Measurements from ENCODE around the gene TAF15.

Gene TAF15

DNA sequence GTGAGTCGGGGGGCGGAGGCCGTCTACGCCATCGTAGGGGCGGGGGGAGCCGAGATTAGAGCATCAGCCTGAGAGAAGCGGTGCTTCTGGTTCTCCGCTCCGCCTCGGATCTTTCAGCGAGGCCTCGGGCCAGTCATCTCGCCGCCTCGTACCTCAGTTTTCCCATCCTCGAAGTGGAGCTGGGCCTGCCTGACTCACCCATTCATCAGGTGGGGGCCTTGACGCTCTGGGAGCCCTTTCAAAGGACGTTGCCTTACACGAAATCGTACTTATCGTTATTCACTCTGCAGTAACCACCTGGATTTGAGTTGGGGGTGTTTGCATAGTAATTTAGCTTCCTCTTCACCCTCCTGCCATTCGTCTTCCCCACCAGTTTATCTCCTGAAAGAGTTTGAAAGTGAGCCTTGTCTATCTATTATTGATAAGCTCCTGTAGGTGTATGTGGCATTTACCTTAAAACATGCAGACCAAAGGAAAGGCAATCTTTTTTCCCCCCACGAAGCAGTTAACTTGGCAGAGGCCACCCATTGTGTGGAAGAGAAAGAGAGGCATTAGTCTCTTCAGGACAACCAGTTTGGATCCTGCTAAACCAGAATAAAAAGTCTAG lies 674 bp downstream of the TAF15 start:
- Histone ChIP-seq H3K4me3 (peak overlapping the region; percentile 62 to 93 (median 81)), H3K27ac (peak overlapping the region; percentile 85 to 98 (median 93))

DNA sequence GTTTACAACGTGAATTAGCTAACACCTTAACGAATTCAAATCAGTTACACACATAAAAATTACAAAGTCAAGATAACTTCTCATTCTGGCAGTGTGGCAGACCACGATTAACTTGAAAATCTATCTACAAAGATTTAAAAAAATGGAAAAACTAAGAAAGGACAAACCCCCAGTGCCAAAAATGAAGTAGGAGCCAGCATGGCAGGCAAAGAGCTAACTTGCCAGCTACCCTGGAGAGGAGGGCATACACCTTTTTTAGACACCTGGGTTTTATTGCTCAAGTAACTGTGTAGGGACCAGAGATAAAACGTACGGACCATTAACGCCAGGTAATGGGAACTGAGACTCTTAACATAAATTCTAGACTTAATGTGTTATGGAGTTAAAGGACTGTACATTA lies 2.5 kb downstream of the TAF15 start:
- H3K27ac ChIP-seq: no peak overlapping the region
- no peak overlapping the region for H3K4me3 ChIP-seq

DNA sequence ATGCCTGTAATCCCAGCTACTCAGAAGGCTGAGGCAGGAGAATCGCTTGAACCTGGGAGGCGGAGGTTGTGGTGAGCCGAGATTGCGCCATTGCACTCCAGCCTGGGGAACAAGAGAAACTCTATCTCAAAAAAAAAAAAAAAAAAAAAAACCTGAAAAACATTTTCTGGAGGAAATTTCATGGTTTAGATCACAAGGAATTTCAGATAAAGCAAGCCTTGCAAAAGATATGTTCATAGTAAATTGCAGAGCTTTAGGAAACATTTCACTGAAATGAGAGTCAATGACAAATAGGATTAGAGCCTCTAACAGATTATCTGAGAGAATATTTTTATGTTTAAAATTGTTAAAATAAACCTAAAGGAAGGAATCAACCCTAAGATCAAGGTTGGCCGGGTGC lies 3.2 kb downstream of the TAF15 start:
- H3K4me3 ChIP-seq: no peak overlapping the region
- H3K27ac ChIP-seq: no peak overlapping the region

DNA sequence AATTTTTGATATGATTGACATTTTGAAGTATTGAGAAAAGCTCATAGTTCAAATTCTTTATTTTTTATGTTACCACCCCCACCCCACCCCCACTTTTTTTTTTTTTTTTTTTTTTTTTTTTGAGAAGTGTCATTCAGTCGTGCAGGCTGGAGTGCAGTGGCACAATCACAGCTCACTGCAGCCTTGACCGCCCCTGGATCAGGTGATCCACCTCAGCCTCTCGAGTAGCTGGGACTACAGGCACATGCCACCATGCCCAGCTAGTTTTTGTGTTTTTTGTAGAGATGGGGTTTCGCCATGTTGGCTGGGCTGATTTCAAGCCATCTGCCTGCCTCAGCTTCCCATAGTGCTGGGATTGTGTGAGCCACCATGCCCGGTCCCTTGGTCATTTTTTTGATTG lies 7.4 kb downstream of the TAF15 start:
- Histone ChIP-seq H3K27ac (no peak overlapping the region), H3K4me3 (no peak overlapping the region)

DNA sequence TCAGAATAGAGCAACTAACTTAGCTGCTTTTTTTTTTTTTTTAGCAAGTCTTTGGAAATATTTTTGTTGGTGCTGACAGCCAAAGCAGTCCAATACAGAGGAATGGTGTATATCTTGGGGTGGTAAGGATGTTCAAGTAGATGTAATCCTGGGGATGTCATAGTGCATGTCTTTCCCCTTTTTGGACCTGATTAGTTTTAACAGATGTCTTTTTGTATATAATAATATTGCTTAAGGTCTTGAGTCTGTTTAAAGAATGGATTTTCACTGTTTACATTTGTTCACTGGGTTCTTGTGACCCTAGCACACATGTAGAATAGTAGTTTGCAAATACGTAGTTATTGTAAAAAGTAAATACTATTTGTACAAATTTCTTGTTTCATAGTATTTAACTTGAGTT lies 7.9 kb downstream of the TAF15 start:
- no peak overlapping the region for H3K4me3 ChIP-seq
- no peak overlapping the region for H3K27ac ChIP-seq

DNA sequence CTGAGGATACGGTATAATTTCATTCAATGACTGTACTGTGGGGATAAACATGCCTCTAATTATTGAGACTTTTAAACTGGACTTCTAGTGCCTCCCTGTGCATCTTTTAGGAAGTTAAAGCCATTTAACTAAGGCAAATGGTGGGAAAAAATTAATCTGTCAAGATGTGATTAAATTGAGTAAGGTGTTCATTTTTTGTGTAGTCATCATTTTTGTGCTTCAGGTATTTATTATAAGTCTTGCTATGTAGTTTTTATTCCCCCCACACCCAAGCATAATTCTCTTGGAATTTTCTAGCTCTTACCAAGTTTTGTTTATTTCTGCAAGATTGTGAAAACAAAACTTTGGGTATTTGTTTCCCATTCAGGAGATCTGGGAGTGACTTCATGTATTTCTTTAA lies 10.2 kb downstream of the TAF15 start:
- Histone ChIP-seq H3K27ac (no peak overlapping the region), H3K4me3 (no peak overlapping the region)

DNA sequence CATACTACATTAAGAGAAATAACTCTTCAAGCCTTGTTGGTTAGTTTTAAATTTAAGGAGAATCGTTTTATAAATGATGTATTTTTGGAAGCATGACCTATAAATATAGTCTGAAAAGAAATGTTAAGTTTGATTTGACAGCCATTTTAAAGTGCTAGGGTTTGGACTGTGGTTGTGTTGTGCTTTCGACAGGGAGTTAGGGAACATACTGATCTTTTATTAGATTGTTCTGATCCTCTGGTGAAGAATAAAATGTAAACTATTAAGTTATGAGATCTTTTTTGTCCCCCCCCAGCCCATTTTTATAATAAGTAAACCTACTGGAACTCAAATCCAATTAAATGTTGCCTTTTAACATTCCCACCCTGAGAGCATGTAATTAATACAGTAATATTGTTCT lies 12.0 kb downstream of the TAF15 start:
- Histone ChIP-seq H3K4me3 (no peak overlapping the region), H3K27ac (no peak overlapping the region)

DNA sequence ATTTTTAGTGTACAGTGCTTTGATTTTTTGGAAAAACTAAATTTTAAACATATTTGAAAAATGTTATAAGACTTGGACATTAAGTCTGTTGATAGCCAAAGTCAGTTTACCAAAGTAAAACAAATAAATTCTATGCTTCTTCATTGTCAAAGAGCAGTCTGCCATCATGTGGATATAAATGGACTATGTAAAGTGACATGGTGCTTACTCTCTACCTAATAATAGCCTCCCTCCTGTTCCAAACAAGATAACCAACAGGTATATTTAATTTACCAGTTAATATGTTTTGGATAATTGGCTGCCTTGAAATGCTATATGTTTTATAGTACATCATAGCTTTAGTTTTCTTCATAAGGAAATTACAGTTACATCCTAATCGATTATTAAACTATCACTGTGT lies 15.9 kb downstream of the TAF15 start:
- no peak overlapping the region for H3K4me3 ChIP-seq
- H3K27ac ChIP-seq: no peak overlapping the region

DNA sequence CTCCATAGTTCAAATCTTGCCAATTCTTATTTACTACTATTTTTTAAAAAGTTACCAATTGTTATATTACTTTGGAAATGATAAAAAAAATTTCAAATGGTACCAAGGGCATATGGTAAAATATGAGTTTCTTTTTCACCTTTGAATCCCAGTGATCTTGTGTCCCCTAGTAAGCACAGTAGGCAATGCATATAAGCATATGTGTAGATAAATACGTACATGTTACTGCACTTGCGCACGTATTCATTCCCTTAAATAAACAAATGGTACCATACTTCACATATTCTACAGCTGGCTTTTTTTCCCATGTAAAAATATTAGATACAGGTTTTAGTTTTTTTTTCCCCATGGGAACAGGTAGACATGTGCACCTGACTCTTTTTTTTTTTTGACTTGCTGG lies 31.8 kb downstream of the TAF15 start:
- Histone ChIP-seq H3K4me3 (no peak overlapping the region), H3K27ac (no peak overlapping the region)

DNA sequence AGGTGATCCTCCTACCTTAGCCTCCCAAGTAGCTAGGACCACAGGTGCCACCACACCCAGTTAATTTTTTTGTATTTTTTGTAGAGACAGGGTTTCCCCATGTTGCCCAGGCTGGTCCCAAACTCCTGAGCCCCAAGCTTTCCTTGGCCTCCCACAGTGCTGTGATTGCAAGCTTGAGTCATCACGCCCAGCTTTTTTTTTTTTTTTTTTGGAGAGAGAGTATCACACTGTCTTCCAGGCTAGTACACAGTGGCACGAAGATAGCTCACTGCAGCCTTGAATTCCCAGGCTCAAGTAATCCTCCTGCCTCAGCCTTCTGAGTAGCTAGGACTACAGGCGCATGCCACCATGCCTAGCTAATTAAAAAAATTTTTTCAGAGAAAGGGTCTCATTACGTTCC lies 32.2 kb downstream of the TAF15 start:
- no peak overlapping the region for H3K4me3 ChIP-seq
- no peak overlapping the region for H3K27ac ChIP-seq

DNA sequence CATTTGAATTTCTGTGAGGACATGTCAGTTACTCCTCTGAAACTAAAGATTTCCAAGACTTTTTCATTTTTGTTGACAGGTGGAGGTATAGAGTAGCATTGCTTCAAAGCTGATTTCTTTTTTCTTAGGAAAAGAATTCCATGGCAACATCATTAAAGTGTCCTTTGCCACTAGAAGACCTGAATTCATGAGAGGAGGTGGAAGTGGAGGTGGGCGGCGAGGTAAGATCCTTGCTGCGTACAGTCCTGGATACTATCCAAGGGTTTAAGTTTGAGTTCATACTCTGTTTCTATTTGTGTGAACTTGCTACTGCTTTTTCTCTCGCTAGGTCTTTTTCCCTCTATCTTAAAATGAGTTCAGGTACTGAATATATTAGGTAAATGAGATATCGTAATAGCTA lies 33.0 kb downstream of the TAF15 start:
- Histone ChIP-seq H3K27ac (no peak overlapping the region), H3K4me3 (no peak overlapping the region)

DNA sequence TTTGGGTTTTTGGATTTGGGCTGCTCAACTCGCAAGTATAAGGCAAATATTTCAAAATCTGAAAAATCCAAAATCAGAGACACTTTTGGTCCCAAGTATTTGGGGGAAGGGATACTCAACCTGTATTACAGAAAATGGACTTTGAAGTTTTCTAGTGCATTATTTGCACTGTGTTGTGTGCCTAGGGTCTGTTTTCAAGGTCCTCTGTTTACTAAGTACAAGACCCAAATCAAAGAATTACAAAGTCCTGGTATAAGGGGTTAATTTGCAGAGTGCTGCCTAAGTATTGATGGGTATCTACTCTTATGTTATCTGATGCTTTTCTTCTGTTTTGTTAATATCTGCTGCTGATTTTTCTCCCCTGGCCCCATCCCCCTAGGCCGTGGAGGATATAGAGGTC lies 34.4 kb downstream of the TAF15 start:
- no peak overlapping the region for H3K4me3 ChIP-seq
- no peak overlapping the region for H3K27ac ChIP-seq

DNA sequence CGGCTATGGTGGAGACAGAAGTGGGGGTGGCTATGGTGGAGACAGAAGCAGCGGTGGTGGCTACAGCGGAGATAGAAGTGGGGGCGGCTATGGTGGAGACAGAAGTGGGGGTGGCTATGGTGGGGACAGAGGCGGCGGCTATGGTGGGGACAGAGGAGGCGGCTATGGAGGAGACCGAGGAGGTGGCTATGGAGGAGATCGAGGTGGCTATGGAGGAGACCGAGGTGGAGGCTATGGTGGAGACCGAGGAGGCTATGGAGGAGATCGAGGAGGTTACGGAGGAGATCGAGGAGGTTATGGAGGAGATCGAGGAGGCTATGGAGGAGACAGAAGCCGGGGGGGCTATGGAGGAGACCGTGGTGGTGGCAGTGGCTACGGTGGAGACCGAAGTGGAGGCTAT lies 35.3 kb downstream of the TAF15 start:
- no peak overlapping the region for H3K27ac ChIP-seq

DNA sequence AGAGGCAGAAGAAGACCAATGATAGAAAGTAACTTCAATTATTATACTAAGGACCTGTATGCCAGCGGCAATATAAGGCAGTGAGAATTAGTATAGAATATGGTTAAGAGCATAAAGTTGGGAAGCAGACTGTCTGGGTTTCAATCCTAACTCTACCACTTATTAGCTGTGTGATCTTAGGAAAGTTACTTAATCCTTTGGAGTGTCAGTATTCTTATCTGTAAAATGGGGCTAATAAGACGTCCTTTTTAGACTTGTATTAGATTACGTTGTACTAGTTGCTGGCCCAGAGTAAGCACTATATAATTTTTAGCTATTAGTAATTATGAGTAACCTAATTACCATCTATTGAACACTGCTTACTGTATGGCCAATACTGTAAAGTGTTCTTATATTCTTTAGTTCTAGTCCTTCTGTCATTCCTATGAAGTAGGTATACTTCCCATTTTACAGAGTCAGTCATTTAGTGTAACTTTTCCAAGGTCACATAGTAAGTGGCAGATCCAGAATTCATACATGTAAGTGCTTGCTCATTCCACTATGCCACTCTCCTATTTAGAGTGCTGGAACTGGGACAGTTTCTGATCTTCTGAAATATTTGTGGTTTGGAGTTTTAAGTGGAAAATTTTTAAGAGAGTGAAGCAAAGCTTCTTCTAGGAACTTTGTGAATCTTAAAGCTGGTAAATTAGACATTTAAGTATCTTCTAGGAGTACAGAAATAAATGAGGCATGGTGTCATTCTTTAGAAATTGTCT lies 36.9 kb downstream of the TAF15 start:
- Histone ChIP-seq H3K27ac (no peak overlapping the region), H3K4me3 (no peak overlapping the region)

More for the DNA sequence above, 35.3 kb downstream of the TAF15 start:
- H3K4me3 ChIP-seq: no peak overlapping the region

DNA sequence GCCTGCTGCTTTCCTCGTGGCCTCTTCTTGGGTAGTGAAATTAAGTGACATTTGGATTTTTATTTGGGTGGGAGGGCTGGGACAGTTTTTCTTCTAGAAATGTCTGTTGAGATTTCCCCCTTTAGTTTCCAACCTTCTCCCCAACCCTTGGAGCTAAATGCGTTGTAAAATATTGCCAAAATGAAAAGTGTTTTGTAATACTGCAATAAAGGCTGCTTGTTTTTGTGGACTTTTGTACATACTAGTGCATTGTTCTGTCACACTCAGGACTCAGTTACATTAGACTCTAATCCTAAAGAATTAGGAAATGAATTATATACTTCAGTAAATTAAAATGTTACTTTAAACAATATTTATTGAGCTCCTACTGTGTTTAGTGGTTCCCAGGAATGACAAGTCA lies 37.7 kb downstream of the TAF15 start:
- no peak overlapping the region for H3K4me3 ChIP-seq
- H3K27ac ChIP-seq: no peak overlapping the region

DNA sequence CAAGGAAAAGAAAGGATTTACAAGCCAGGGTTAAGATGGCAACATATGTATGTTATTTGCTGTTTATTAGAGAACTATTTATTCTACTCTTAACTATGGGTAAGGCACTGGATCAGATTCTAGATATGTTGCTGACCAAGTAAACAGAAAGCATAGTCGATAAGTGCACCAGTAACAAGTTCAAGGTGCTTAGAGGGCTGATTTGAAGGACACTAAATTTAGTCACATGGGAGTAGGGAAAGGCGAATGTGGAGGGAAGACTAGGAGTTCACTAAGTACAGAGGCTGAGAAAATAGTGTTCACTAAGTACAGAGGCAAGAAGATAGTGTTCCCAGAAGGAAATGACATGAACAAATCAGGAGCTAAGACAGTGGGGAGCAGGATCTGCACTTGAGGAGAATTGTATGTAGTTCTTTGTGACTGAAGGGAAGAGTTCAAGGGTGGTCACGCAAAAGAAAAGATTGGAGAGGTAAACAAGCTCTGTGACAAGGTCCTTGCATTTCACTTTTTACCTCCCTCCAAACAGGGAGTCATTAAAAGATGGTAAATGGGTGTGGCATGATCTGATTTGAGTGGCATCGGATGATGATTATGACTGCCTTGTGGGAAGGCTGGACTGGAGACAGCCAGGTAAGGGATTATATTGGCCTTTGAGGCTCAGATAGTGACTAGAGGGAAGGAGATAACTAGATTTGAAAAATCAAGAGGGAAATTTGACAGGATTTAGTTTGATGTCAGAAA lies 38.5 kb downstream of the TAF15 start:
- no peak overlapping the region for H3K4me3 ChIP-seq
- H3K27ac ChIP-seq: no peak overlapping the region

DNA sequence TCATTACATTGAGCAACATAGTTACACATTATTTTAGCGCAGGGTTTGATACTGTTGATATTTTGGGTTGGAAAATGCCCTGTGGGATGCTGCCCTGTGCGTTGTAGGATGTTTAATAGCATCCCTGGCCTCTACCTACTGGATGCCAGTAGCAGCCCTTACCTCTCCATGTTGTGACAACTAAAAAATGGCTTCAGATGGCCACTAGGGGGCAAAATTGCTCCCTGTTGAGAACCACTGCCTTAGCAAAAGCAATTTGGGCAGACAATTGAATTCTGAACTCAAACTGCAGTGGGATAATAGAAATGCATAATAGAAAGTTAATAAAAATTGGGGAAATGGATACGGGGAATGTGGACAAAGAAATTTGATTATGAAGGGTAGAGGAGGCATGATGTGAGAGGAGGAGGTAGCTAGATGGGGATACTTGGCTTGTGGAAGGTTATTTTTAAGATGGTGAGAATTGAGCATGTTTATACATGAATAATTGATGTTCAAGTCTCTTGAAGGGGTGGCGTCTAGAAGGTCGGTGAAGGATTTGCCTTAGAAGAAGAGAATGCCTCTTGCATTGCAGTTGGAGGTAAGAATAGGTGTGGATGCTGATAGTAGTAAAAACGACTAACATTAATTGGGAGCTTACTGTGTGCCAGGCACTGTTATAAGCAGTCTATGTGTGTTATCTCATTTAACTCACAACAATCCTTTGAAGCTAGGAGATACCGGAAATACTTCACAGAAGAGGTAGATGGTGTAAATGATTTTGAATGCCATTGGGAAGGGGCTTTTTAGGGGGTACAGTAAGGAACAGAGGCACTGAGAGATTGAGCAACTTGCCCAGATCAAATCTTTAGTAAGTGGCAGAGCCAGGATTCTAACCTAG lies 40.4 kb downstream of the TAF15 start:
- Histone ChIP-seq H3K4me3 (no peak overlapping the region), H3K27ac (peak overlapping the region in 1 of 21 experiments; percentile 3)

DNA sequence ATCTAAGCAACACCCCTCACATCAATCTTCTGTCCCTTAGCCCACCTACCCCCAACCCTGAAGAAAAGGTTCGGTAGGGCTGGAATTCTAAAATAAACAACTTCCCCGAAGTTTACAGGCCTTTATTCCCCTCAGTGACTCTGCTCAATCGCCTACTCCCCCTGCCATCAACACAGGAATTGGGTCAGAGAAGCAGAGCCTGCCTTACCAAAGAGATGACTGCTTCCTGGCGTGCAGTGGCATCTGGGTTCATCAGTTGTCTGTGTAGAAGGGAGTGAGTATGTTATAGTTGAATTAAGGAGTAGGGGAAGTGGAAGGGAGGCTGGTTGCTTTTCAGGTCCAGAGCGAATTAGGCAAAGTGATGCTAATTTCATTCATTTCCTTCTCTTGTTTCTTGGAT lies 46.7 kb downstream of the TAF15 start:
- Histone ChIP-seq H3K4me3 (no peak overlapping the region), H3K27ac (no peak overlapping the region)

DNA sequence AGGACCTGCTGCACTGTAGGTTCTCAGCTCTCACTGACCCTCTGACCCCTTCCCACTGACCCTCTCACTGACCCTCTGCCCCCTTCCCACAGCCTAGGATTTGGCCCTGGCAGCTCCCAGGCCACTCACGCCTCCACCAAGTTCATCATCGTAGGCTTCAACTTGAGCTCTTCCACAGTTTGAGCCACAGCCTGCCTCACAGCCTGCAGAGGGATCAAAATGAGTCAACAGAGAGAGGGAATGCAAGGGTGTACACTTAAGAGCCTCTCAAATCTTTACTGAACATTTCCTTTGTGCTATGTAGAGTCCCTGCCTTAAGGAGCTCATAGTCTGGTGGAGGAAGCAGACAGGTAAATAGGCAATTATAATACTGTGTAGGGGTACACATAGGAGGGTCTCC lies 47.3 kb downstream of the TAF15 start:
- H3K4me3 ChIP-seq: no peak overlapping the region

DNA sequence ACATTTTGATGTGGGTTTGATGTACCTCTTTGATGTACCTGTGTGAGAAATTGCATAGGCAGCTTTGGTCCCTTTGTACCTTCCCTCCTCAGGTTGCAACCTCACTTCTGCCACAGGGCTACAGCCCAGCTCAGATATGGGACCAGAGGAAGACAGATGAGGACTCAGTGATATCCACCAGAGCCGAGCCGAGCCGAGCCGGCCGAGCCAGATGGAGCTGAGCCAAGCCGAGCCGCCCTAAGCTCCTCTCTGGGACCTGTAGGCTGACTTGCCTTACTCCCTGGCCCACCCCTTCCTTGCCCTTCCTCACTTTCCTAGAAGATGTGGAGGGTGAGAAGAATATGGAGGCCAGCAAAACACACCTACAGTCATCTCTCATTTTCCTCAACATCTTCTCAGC lies 55.6 kb downstream of the TAF15 start:
- Histone ChIP-seq H3K4me3 (no peak overlapping the region), H3K27ac (no peak overlapping the region)

More for the DNA sequence above, 47.3 kb downstream of the TAF15 start:
- H3K27ac ChIP-seq: no peak overlapping the region
